HepG2 (cell line): ENCODE data around the gene TEAD4. TPM values are rescaled to one million over a fixed set of nuclear protein-coding genes. Genes with fewer than 3 reads are reported as not detected.

Source experiments
- ATAC-seq: fragments of 200-7000 bp; cut with Tn5 transposase; 3 replicates; pipeline ENCODE4 v1.9.1; 2020; ENCODE audit warnings: mild to moderate bottlenecking, moderate library complexity
- BruUV-seq: library from RNA; stranded (reverse); fragments of 400-500 nt; replicated peaks from 2 replicates; lab custom pipeline; 2021; lab: Mats Ljungman, UMichigan
- CTCF ChIA-PET: fragments of 300-600 bp; formaldehyde crosslinking; extraction: SDS; loops from one replicate; lab custom pipeline; 2021; ENCODE audit warnings: low total read pairs, inconsistent platforms, low intra/inter-chr PET ratio; lab: Yijun Ruan, JAX
- POLR2A ChIA-PET: fragments of 350-600 bp; sonication (Branson Sonifier 250); formaldehyde crosslinking; loops from one replicate; lab custom pipeline; 2020; ENCODE audit warnings: antibody characterized with exemption, inconsistent platforms; lab: Yijun Ruan, JAX
- DNase-seq: peaks from one replicate; pipeline ENCODE4 v3.0.0-alpha.2; 2015; ENCODE audit warnings: low spot score
- FAIRE-seq: peaks from 3 replicates; lab custom pipeline; 2011; peaks lifted over from hg19 to GRCh38; lab: Jason Lieb, UNC
- H2AFZ ChIP-seq: one replicate; pipeline ENCODE4 v1.6.1; 2011; ENCODE audit warnings: low read length, inconsistent platforms
- H3K27ac ChIP-seq: fragments of 300-600 bp; 3 replicates; pipeline ENCODE4 v1.8.0; 2011; ENCODE audit warnings: mixed run types, mild to moderate bottlenecking, mixed read lengths, low read length, inconsistent platforms; ENCODE audit not compliant: insufficient read depth; ENCODE audit errors: extremely low read length
- H3K27me3 ChIP-seq, 2 experiments: fragments of 200-600 bp in 1 of 2; 2 replicates in 1 of 2; 3 replicates in 1 of 2; pipeline versions ENCODE4 v1.6.0 to v1.8.0; 2011; ENCODE audit warnings: low read length in 2 of 2, mild to moderate bottlenecking in 2 of 2, moderate library complexity in 2 of 2, inconsistent platforms in 1 of 2; ENCODE audit not compliant: insufficient read depth in 2 of 2, control insufficient read depth in 1 of 2
- H3K36me3 ChIP-seq, 2 experiments: fragments of 200-600 bp in 1 of 2; replicated peaks in 1 of 2; 2 replicates in 1 of 2; 3 replicates in 1 of 2; pipeline versions ENCODE4 v1.5.1 to v1.8.0; 2011; ENCODE audit warnings: low read length in 2 of 2, inconsistent platforms in 1 of 2; ENCODE audit not compliant: insufficient read depth in 2 of 2, control insufficient read depth in 1 of 2
- H3K4me1 ChIP-seq: 2 replicates; pipeline ENCODE4 v1.5.1; 2012; ENCODE audit warnings: low read length, inconsistent platforms; ENCODE audit not compliant: insufficient read depth
- H3K4me2 ChIP-seq: 2 replicates; pipeline ENCODE4 v1.6.0; 2011; ENCODE audit warnings: low read depth, low read length, inconsistent platforms
- H3K4me3 ChIP-seq, 3 experiments: fragments of 200-600 bp in 1 of 3; sonication (generic), shearing (Covaris generic) in 1 of 3; replicated peaks in 1 of 3; 2 replicates each; pipeline ENCODE4 v1.5.1; 2011 to 2016; ENCODE audit warnings: low read length in 3 of 3, inconsistent platforms in 2 of 3, low read depth in 2 of 3, mild to moderate bottlenecking in 2 of 3, control low read depth in 1 of 3, mixed read lengths in 1 of 3; ENCODE audit not compliant: insufficient read depth in 1 of 3
- H3K79me2 ChIP-seq: one replicate; pipeline ENCODE4 v1.6.1; 2011; ENCODE audit warnings: low read length, inconsistent platforms; ENCODE audit not compliant: insufficient read depth
- H3K9ac ChIP-seq: 2 replicates; pipeline ENCODE4 v1.6.0; 2011; ENCODE audit warnings: mild to moderate bottlenecking, low read depth, low read length, inconsistent platforms; ENCODE audit not compliant: insufficient read depth
- H3K9me3 ChIP-seq: 2 replicates; pipeline ENCODE4 v1.5.1; 2012; ENCODE audit warnings: mild to moderate bottlenecking, low read length
- H4K20me1 ChIP-seq: 2 replicates; pipeline ENCODE4 v1.6.0; 2011; ENCODE audit warnings: inconsistent platforms, mild to moderate bottlenecking, low read length, moderate library complexity; ENCODE audit not compliant: insufficient read depth
- CREB1 ChIP-seq, 2 experiments: fragments of 450-650 bp in 1 of 2; IDR thresholded peaks; 2 replicates each; pipeline ENCODE4 v1.6.1; 2016 to 2017; ENCODE audit warnings: control low read depth in 1 of 2, mild to moderate bottlenecking in 1 of 2, missing compliant biosample characterization in 1 of 2, missing genetic modification characterization in 1 of 2
- KAT2B ChIP-seq: fragments of 150-350 bp; IDR thresholded peaks from 2 replicates; pipeline ENCODE4 v1.6.1; 2014; ENCODE audit warnings: low read depth, low read length, borderline replicate concordance
- RARG ChIP-seq: sonication (generic); formaldehyde crosslinking; IDR thresholded peaks from 2 replicates; pipeline ENCODE4 v1.4.0; 2020; ENCODE audit warnings: low read depth, mild to moderate bottlenecking, missing genetic modification reagents
- TAF1 ChIP-seq: sonication (generic); formaldehyde crosslinking; IDR thresholded peaks from 2 replicates; pipeline ENCODE4 v1.4.0; 2020; ENCODE audit warnings: missing genetic modification reagents
- ZNF326 ChIP-seq: sonication (generic); formaldehyde crosslinking; IDR thresholded peaks from 2 replicates; pipeline ENCODE4 v1.4.0; 2020; ENCODE audit warnings: missing genetic modification reagents, borderline replicate concordance
- ZNF430 ChIP-seq: sonication (generic); formaldehyde crosslinking; IDR thresholded peaks from 2 replicates; pipeline ENCODE4 v1.9.0; 2021; ENCODE audit warnings: mild to moderate bottlenecking, missing genetic modification reagents
- WGBS: methylation state at CpG from one replicate; pipeline ENCODE4 v1.1.6; 2017; ENCODE audit warnings: low lambda C conversion rate; 5-methylcytosine and 5-hydroxymethylcytosine counted together
- in situ Hi-C: cut with HindIII; loops from 2 replicates; pipeline ENCODE4 v1.10.0; 2017; ENCODE audit warnings: low pct_unique_long_range_greater_than_20kb; ENCODE audit not compliant: extremely low pct_ligation_motif_present
- intact Hi-C: fragments of 100-400 bp; cut with micrococcal nuclease; formaldehyde crosslinking; loops from one replicate; pipeline ENCODE4 v1.10.0; 2022; ENCODE audit not compliant: unreplicated experiment
- polyA plus RNA-seq, 8 experiments: library from polyadenylated mRNA; depleted of rRNA in 3 of 8; stranded (reverse) in 7 of 8; unstranded in 1 of 8; fragments of >200 nt; fragmentation: Illumina TruSeq in 4 of 8; extraction: Trizol in 4 of 8; gene quantifications; 2 replicates each; pipeline versions ENCODE4 v1.2.1 to v1.2.3, GENCODE V29; 2011 to 2016; ENCODE audit warnings: low read depth in 4 of 8, missing spikeins in 1 of 8, mixed read lengths in 1 of 8; ENCODE audit not compliant: insufficient read depth in 1 of 8
- total RNA-seq, 5 experiments: library from RNA; depleted of rRNA; stranded (reverse); fragments of >200 nt; fragmentation: Illumina TruSeq; extraction: Trizol; gene quantifications; 2 replicates each; pipeline ENCODE4 v1.2.3, GENCODE V29; 2016; ENCODE audit warnings: low read depth in 1 of 5
- TF ChIP-seq, protein P1 (sequence below): sonication (generic); formaldehyde crosslinking; IDR thresholded peaks from 2 replicates; pipeline ENCODE4 v1.5.0; 2020; ENCODE audit warnings: mild to moderate bottlenecking, missing genetic modification reagents, moderate library complexity
- TF ChIP-seq, protein P2 (sequence below): sonication (generic); formaldehyde crosslinking; IDR thresholded peaks from 2 replicates; pipeline ENCODE4 v1.4.0; 2020; ENCODE audit warnings: missing genetic modification reagents
- TF ChIP-seq, protein P3 (sequence below): sonication (generic); formaldehyde crosslinking; IDR thresholded peaks from 2 replicates; pipeline ENCODE4 v1.4.0; 2020; ENCODE audit warnings: mild to moderate bottlenecking, missing genetic modification reagents

The TEAD4 gene
- total and polyA plus RNA-seq, 2 of the 13 experiments (the other 11 are each of a cell fraction or from before 2014, with no cell fraction given): 45.0 to 69.4 TPM

DNA sequence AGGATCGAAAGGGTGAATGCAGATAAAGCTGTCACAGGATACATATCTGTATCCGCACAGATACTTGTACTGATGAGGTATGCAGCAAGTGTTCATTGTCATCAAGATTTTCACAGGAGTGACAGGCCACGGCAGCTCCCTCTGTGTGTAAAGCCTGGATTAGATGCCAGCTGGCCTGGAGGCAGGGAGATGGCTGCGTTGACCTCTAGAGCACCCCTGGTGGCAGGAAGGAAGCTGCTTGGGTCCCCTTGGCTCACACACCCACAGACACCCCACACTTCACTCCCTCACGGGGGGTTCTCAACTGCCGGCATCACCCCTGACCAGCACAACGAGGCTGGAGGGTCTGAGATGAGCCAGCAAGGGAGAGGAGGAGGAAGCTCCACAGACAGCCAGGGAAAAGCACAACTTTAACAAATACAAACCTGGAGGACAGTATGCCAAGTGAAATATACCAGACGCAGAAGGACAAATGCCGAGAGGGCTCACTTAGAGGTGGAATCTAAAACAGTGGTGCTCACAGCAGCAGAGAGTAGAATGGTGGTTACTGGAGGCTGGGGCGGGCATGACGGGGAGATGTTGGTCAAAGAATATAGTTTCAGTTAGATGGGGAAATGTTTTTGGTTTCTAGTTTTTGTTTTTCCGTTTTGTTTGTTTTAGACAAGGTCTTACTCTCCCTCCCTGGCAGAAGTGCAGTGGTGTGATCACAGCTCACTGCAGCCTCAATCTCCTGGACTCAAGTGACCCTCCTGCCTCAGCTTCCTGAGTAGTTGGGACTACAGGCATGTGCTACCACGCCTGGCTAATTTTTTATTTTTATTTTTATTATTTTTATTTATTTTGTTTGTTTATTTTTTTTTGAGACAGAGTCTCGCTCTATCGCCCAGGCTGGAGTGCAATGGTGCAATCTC is 45.7 kb downstream of the TEAD4 start:
- ChIA-PET POLR2A (no interaction called here), CTCF (no interaction called here)
- H3K4me2 ChIP-seq: no peak overlapping the region
- no peaks in the 10 kb centered on the region for H3K4me1 ChIP-seq
- 93% methylated on average over 15 of the region's 15 CpGs for WGBS
- ATAC-seq (peak; percentile 66), DNase-seq (no peak)
- no peak overlapping the region for H3K4me3 ChIP-seq
- H3K27me3 ChIP-seq: no peaks in the 10 kb centered on the region
- H3K9ac ChIP-seq: no peak overlapping the region
- 0 out of 2 replicates have a peak, but pooled peaks cover 3% of the 10 kb centered on the region for H4K20me1 ChIP-seq
- H3K36me3 ChIP-seq: peaks cover 27 to 78% of the 10 kb centered on the region in 2 experiments
- H3K79me2 ChIP-seq: peaks cover 3% of the 10 kb centered on the region
- TF ChIP-seq ZNF326 (CRISPR knock-in tag) (no peak), CREB1 (IDR thresholded peaks at IDR 0.05) (no peak), CREB1 (CRISPR knock-in tag; IDR thresholded peaks at IDR 0.05) (no peak), KAT2B (no peak), RARG (no peak), ZNF430 (CRISPR knock-in tag) (no peak), TAF1 (CRISPR knock-in tag) (no peak)
- TF ChIP-seq, protein P1, sequence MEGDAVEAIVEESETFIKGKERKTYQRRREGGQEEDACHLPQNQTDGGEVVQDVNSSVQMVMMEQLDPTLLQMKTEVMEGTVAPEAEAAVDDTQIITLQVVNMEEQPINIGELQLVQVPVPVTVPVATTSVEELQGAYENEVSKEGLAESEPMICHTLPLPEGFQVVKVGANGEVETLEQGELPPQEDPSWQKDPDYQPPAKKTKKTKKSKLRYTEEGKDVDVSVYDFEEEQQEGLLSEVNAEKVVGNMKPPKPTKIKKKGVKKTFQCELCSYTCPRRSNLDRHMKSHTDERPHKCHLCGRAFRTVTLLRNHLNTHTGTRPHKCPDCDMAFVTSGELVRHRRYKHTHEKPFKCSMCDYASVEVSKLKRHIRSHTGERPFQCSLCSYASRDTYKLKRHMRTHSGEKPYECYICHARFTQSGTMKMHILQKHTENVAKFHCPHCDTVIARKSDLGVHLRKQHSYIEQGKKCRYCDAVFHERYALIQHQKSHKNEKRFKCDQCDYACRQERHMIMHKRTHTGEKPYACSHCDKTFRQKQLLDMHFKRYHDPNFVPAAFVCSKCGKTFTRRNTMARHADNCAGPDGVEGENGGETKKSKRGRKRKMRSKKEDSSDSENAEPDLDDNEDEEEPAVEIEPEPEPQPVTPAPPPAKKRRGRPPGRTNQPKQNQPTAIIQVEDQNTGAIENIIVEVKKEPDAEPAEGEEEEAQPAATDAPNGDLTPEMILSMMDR: peak; percentile 29; the same call in 1 of the 2 replicates
- TF ChIP-seq, protein P2, sequence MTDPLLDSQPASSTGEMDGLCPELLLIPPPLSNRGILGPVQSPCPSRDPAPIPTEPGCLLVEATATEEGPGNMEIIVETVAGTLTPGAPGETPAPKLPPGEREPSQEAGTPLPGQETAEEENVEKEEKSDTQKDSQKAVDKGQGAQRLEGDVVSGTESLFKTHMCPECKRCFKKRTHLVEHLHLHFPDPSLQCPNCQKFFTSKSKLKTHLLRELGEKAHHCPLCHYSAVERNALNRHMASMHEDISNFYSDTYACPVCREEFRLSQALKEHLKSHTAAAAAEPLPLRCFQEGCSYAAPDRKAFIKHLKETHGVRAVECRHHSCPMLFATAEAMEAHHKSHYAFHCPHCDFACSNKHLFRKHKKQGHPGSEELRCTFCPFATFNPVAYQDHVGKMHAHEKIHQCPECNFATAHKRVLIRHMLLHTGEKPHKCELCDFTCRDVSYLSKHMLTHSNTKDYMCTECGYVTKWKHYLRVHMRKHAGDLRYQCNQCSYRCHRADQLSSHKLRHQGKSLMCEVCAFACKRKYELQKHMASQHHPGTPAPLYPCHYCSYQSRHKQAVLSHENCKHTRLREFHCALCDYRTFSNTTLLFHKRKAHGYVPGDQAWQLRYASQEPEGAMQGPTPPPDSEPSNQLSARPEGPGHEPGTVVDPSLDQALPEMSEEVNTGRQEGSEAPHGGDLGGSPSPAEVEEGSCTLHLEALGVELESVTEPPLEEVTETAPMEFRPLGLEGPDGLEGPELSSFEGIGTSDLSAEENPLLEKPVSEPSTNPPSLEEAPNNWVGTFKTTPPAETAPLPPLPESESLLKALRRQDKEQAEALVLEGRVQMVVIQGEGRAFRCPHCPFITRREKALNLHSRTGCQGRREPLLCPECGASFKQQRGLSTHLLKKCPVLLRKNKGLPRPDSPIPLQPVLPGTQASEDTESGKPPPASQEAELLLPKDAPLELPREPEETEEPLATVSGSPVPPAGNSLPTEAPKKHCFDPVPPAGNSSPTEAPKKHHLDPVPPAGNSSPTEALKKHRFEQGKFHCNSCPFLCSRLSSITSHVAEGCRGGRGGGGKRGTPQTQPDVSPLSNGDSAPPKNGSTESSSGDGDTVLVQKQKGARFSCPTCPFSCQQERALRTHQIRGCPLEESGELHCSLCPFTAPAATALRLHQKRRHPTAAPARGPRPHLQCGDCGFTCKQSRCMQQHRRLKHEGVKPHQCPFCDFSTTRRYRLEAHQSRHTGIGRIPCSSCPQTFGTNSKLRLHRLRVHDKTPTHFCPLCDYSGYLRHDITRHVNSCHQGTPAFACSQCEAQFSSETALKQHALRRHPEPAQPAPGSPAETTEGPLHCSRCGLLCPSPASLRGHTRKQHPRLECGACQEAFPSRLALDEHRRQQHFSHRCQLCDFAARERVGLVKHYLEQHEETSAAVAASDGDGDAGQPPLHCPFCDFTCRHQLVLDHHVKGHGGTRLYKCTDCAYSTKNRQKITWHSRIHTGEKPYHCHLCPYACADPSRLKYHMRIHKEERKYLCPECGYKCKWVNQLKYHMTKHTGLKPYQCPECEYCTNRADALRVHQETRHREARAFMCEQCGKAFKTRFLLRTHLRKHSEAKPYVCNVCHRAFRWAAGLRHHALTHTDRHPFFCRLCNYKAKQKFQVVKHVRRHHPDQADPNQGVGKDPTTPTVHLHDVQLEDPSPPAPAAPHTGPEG (CRISPR knock-in tag): no peak
- TF ChIP-seq, protein P3, sequence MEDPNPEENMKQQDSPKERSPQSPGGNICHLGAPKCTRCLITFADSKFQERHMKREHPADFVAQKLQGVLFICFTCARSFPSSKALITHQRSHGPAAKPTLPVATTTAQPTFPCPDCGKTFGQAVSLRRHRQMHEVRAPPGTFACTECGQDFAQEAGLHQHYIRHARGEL: no peak
- TF ChIP-seq, all 625 proteins: peak for 1
- in situ Hi-C loops (no loop called here), intact Hi-C loops (no loop called here)
- no peak for FAIRE-seq
- Histone ChIP-seq H3K27ac (no peak overlapping the region), H2AFZ (no peak overlapping the region), H3K9me3 (no peaks in the 10 kb centered on the region)
- no TSS peak for BruUV-seq
